ENCODE data around the gene ATRIP. TPM values are rescaled to one million over a fixed set of nuclear protein-coding genes. Genes with fewer than 3 reads are reported as not detected.

ATRIP gene
- total RNA-seq, 1 experiment from 2014 or later = 8.5 TPM

- BruUV-seq (replicated peaks) = no TSS peak
- H4K20me1 ChIP-seq (ENCODE audit: insufficient read depth) = no peaks in the 10 kb centered on the region
These were observed 34.7 kb upstream of the ATRIP start for GRCh38 chr3:48411606-48412374.

GRCh38 chr3:48412375-48413001 is 34.0 kb upstream of the ATRIP start:
- Histone ChIP-seq H3K79me2 (ENCODE audit: low read depth) (no peaks in the 10 kb centered on the region), H3K4me3 (no peak overlapping the region), H3K27me3 (ENCODE audit: insufficient read depth, low read depth) (no peaks in the 10 kb centered on the region), H3K36me3 (ENCODE audit: low read depth) (no peaks in the 10 kb centered on the region), H3K4me2 (no peak overlapping the region), H3K4me1 (replicated peaks; ENCODE audit: insufficient read depth) (no peaks in the 10 kb centered on the region), H3K9me3 (ENCODE audit: insufficient read depth, low read depth) (no peaks in the 10 kb centered on the region), H3K27ac (no peak overlapping the region), H4K20me1 (ENCODE audit: insufficient read depth) (no peaks in the 10 kb centered on the region), H3F3A (ENCODE audit: insufficient read depth, low read depth) (no peaks in the 10 kb centered on the region), H2AFZ (no peak overlapping the region), H3K9me2 (ENCODE audit: insufficient read depth) (no peaks in the 10 kb centered on the region)
- DNase-seq = no peak
- BruUV-seq (replicated peaks) = no TSS peak
- CTCF ChIA-PET = no interaction called here
- intact Hi-C loops (cut with micrococcal nuclease; ENCODE audit: unreplicated experiment) = no loop called here
- TF ChIP-seq EZH2 (IDR thresholded peaks at IDR 0.05; ENCODE audit: low read depth) (no peak), CTCF (conservative IDR thresholded peaks at IDR 0.05) (no peak)
- POLR2A ChIA-PET (ENCODE audit: unreplicated experiment) = interaction anchor here (0.5 kb wide), 1 partner anchor 62 kb away, joined by 3 read pairs; no protein-coding TSS in a partner anchor

More at GRCh38 chr3:48411606-48412374, 34.7 kb upstream of the ATRIP start:
- Histone ChIP-seq H3K36me3 (ENCODE audit: low read depth) (no peaks in the 10 kb centered on the region), H3K9me3 (ENCODE audit: insufficient read depth, low read depth) (no peaks in the 10 kb centered on the region), H3K27me3 (ENCODE audit: insufficient read depth, low read depth) (no peaks in the 10 kb centered on the region), H3K27ac (no peak overlapping the region), H3K4me3 (no peak overlapping the region), H3F3A (ENCODE audit: insufficient read depth, low read depth) (no peaks in the 10 kb centered on the region), H2AFZ (no peak overlapping the region), H3K9me2 (ENCODE audit: insufficient read depth) (no peaks in the 10 kb centered on the region), H3K4me2 (no peak overlapping the region), H3K4me1 (replicated peaks; ENCODE audit: insufficient read depth) (no peaks in the 10 kb centered on the region), H3K79me2 (ENCODE audit: low read depth) (no peaks in the 10 kb centered on the region)
- no peak for TF ChIP-seq CTCF (conservative IDR thresholded peaks at IDR 0.05)
- TF ChIP-seq EZH2 (IDR thresholded peaks at IDR 0.05; ENCODE audit: low read depth) = no peak
- no peak for DNase-seq
- intact Hi-C loops (cut with micrococcal nuclease; ENCODE audit: unreplicated experiment) = no loop called here
- ChIA-PET CTCF (no interaction called here), POLR2A (ENCODE audit: unreplicated experiment) (interaction anchor here (0.5 kb wide), 1 partner anchor 61 kb away, joined by 3 read pairs; no protein-coding TSS in a partner anchor)

GRCh38 chr3:48413086-48413485 is 33.5 kb upstream of the ATRIP start:
- H3K79me2 ChIP-seq (ENCODE audit: low read depth) = no peaks in the 10 kb centered on the region
- no peaks in the 10 kb centered on the region for H3K27me3 ChIP-seq (ENCODE audit: insufficient read depth, low read depth)
- no peaks in the 10 kb centered on the region for H3K9me3 ChIP-seq (ENCODE audit: insufficient read depth, low read depth)
- no peak overlapping the region for H3K4me2 ChIP-seq
- H4K20me1 ChIP-seq (ENCODE audit: insufficient read depth) = no peaks in the 10 kb centered on the region
- no peak for DNase-seq
- intact Hi-C loops (cut with micrococcal nuclease; ENCODE audit: unreplicated experiment) = no loop called here
- H3F3A ChIP-seq (ENCODE audit: insufficient read depth, low read depth) = no peaks in the 10 kb centered on the region
- H2AFZ ChIP-seq = no peak overlapping the region
- BruUV-seq (replicated peaks) = no TSS peak
- no peaks in the 10 kb centered on the region for H3K9me2 ChIP-seq (ENCODE audit: insufficient read depth)
- no peaks in the 10 kb centered on the region for H3K36me3 ChIP-seq (ENCODE audit: low read depth)
- H3K4me1 ChIP-seq (replicated peaks; ENCODE audit: insufficient read depth) = no peaks in the 10 kb centered on the region
- ChIA-PET POLR2A (ENCODE audit: unreplicated experiment) (no interaction called here), CTCF (no interaction called here)
- no peak overlapping the region for H3K4me3 ChIP-seq
- TF ChIP-seq EZH2 (IDR thresholded peaks at IDR 0.05; ENCODE audit: low read depth) (no peak), CTCF (conservative IDR thresholded peaks at IDR 0.05) (no peak)
- no peak overlapping the region for H3K27ac ChIP-seq
